Activated B cell treated with CpG ODN at 0.5 μM for 24 hours (primary cell): ENCODE data around the gene PERP. TPM values are rescaled to one million over a fixed set of nuclear protein-coding genes. Genes with fewer than 3 reads are reported as not detected.

Source experiments
- ATAC-seq: fragments of 200-7000 bp; cut with Tn5 transposase; one replicate; pipeline ENCODE4 v1.10.0; 2021; ENCODE audit warnings: low read depth, mild to moderate bottlenecking, moderate library complexity
- CTCF ChIA-PET: fragments of 350-600 bp; sonication (Branson Sonifier 250); formaldehyde crosslinking; loops from one replicate; lab custom pipeline; 2021; ENCODE audit warnings: antibody characterized with exemption; lab: Charles Lee
- POLR2A ChIA-PET: fragments of 350-600 bp; sonication (Branson Sonifier 250); formaldehyde crosslinking; loops from one replicate; lab custom pipeline; 2021; ENCODE audit warnings: antibody characterized with exemption; lab: Charles Lee
- DNase-seq: peaks from one replicate; pipeline ENCODE4 v3.0.0; 2022
- H3K27ac Mint-ChIP-seq: one replicate; pipeline ENCODE4 v1.8.0; 2020; ENCODE audit warnings: mixed read lengths
- H3K27me3 Mint-ChIP-seq: one replicate; pipeline ENCODE4 v1.8.0; 2021; ENCODE audit warnings: mixed read lengths
- H3K36me3 Mint-ChIP-seq: one replicate; pipeline ENCODE4 v1.8.0; 2021; ENCODE audit warnings: low read depth, mixed read lengths
- H3K4me1 Mint-ChIP-seq: one replicate; pipeline ENCODE4 v1.8.0; 2021; ENCODE audit warnings: mixed read lengths
- H3K4me3 Mint-ChIP-seq: one replicate; pipeline ENCODE4 v1.8.0; 2020; ENCODE audit warnings: mild to moderate bottlenecking, mixed read lengths
- H3K9me3 Mint-ChIP-seq: one replicate; pipeline ENCODE4 v1.8.0; 2020; ENCODE audit warnings: mixed read lengths
- CTCF ChIP-seq: fragments of 200-600 bp; IDR thresholded peaks from one replicate; pipeline ENCODE4 v1.8.0; 2022; ENCODE audit warnings: antibody characterized with exemption, mild to moderate bottlenecking
- intact Hi-C: fragments of 100-400 bp; cut with micrococcal nuclease; formaldehyde crosslinking; loops from one replicate; pipeline ENCODE4 v1.15.1; 2024
- total RNA-seq: library from RNA; stranded (reverse); gene quantifications from 2 replicates; pipeline ENCODE4 v1.2.3, GENCODE V29; 2022

The PERP gene
- 0.18 and 0.20 TPM in 2 replicates for total RNA-seq

- Mint-ChIP-seq H3K36me3 (no peaks in the 10 kb centered on the region), H3K9me3 (no peaks in the 10 kb centered on the region), H3K4me3 (peak within 1 kb of the TSS; percentile 85), H3K4me1 (peaks cover 17% of the 10 kb centered on the region), H3K27me3 (peaks cover 32% of the 10 kb centered on the region), H3K27ac (no peak within 1 kb of the TSS)
- DNase-seq = peak; percentile 56
- TF ChIP-seq CTCF = no peak
- ChIA-PET POLR2A (no interaction called here), CTCF (interaction anchor here (1.0 to 1.8 kb wide), 3 partner anchors 10 to 107 kb away, joined by 3 to 14 read pairs (median 4); no protein-coding TSS in a partner anchor)
- intact Hi-C loops = loop anchor here (1.0 to 5.0 kb wide), 9 partner anchors 160 to 1140 kb away; partner anchors contain the start of gene CCDC28A
- ATAC-seq = peak; percentile 88
These were observed at the start of gene PERP for GRCh38 chr6:138107078-138107751. Gene PERP (minus strand): TSS chr6:138107419. CDS start chr6:138107340, 79 bp downstream.

- Mint-ChIP-seq H3K27me3 (peaks cover 16% of the 10 kb centered on the region), H3K27ac (no peak overlapping the region), H3K9me3 (peaks cover 9% of the 10 kb centered on the region), H3K36me3 (no peaks in the 10 kb centered on the region), H3K4me3 (no peak overlapping the region), H3K4me1 (no peaks in the 10 kb centered on the region)
- DNase-seq (no peak), ATAC-seq (no peak)
- intact Hi-C loops = no loop called here
- ChIA-PET POLR2A (no interaction called here), CTCF (no interaction called here)
- no peak for TF ChIP-seq CTCF
These were observed 48.2 kb upstream of the PERP start for GRCh38 chr6:138155443-138155842.

DNA sequence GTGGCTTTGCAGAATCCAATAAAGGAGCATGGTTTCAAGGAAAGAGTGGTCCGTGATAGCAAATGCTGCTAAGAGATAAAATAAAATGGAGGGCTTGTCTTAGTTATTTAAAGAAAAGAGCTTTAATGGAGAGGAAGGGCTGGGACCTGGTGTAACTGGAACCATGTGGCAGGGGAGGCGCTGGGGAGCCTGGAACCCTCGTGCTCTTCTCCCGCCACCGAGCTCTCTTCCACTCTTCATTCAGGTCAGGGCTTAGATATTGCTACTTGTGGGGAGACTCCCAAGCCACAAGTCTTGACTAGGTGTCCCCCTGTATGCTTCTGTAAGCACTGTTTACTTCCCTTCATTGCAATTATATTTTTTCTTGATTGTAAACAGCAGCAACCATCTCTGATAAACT lies 39.3 kb upstream of the PERP start:
- no peak overlapping the region for H3K4me3 Mint-ChIP-seq
- no peak for TF ChIP-seq CTCF

DNA sequence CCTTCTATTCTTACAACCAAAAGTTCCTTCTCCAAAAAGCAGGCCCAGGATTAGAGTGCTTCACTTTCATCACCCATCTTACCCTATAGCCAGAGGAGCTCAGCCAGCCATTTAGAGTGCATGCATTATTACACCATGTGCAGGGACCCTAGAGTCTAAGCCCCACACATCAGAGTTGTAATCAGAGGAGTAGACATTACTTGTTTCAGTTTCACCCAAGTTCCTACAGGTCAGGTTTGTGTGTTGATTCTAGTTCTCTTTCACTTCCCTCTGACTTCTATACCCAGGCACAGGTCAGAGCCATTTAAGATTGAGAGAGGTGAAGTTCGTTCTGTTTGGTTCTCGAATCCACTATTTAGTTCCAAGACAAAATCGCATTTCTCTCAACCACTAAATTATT lies 38.2 kb upstream of the PERP start:
- intact Hi-C loops = no loop called here
- Mint-ChIP-seq H3K4me1 (peaks cover 4% of the 10 kb centered on the region), H3K27ac (no peak overlapping the region), H3K4me3 (no peak overlapping the region), H3K27me3 (peaks cover 18% of the 10 kb centered on the region), H3K36me3 (no peaks in the 10 kb centered on the region), H3K9me3 (peaks cover 2% of the 10 kb centered on the region)
- ATAC-seq (peak; percentile 66), DNase-seq (no peak)
- no peak for TF ChIP-seq CTCF
- CTCF ChIA-PET = interaction anchor here (1.2 kb wide), 1 partner anchor 29 kb away, joined by 4 read pairs; no protein-coding TSS in a partner anchor
- POLR2A ChIA-PET = no interaction called here

More for the DNA sequence above, 39.3 kb upstream of the PERP start:
- no peaks in the 10 kb centered on the region for H3K36me3 Mint-ChIP-seq
- ChIA-PET CTCF (no interaction called here), POLR2A (no interaction called here)
- peaks cover 2% of the 10 kb centered on the region for H3K9me3 Mint-ChIP-seq
- intact Hi-C loops = no loop called here
- DNase-seq = no peak
- peaks cover 18% of the 10 kb centered on the region for H3K27me3 Mint-ChIP-seq
- no peak for ATAC-seq
- H3K27ac Mint-ChIP-seq = no peak overlapping the region
- peaks cover 4% of the 10 kb centered on the region for H3K4me1 Mint-ChIP-seq

DNA sequence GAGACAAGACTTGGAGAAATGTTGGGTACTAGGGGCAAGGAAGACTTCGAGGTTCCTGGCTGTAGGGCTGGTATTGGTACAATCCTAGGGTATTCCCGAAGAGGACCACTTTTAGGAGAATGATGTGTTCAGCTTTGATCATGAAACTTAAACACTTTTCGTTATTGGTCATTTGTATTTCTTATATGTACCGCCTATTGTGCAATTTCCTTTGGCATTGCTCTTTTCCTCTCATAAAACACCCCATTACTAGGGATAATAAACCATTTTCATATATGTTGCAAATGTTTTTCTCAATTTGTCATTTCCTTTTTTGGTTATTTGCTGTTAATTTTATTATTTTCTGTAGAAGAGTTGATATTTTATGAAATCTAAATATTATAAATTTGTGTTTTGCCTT lies 35.6 kb upstream of the PERP start:
- Mint-ChIP-seq H3K9me3 (peaks cover 2% of the 10 kb centered on the region), H3K4me3 (no peak overlapping the region), H3K27me3 (peaks cover 19% of the 10 kb centered on the region), H3K4me1 (peaks cover 4% of the 10 kb centered on the region), H3K36me3 (no peaks in the 10 kb centered on the region), H3K27ac (no peak overlapping the region)
- intact Hi-C loops = no loop called here
- ChIA-PET CTCF (no interaction called here), POLR2A (no interaction called here)
- ATAC-seq (no peak), DNase-seq (no peak)
- TF ChIP-seq CTCF = no peak
